ENCODE results near the gene DBT. TPM values are rescaled to one million over a fixed set of nuclear protein-coding genes. Genes with fewer than 3 reads are reported as not detected.

Gene DBT
- total and polyA plus RNA-seq, 2 of the 8 experiments (the other 6 are each of a cell fraction or from before 2014, with no cell fraction given), result 3.3 to 24.6 TPM

DNA sequence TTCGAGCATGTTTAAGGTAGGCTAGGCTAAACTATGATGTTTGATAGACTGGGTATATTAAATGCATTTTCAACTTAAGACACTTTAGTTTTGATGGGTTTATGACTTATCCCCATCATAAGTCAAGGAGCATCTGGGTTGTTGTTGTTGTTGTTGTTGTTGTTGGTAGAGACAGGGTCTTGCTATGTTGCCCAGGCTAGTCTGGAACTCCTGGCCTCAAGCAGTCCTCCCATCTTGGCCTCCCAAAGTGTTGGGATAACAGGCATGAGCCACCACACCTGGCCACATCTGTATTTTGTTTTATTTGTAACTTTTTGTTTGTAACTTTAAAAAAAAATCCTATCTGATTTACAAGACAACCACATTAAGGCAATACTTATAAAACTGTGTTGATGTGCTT lies 17.5 kb downstream of the DBT start (continued):
- no peak for TF ChIP-seq CHD7 (IDR thresholded peaks at IDR 0.05; ENCODE audit: insufficient replicate concordance, low read length)
- TF ChIP-seq JUND (IDR thresholded peaks at IDR 0.05; ENCODE audit: low read length), result no peak
- TF ChIP-seq GTF2F1 (IDR thresholded peaks at IDR 0.05; ENCODE audit: borderline replicate concordance, low read depth, low read length), result no peak
- TF ChIP-seq NANOG (IDR thresholded peaks at IDR 0.05; ENCODE audit: insufficient read depth, low read depth, low read length, poor library complexity, severe bottlenecking), result no peak
- no peak for TF ChIP-seq BCL11A (IDR thresholded peaks at IDR 0.05; ENCODE audit: low read depth in 2 of 2, low read length in 2 of 2)
- TF ChIP-seq ATF3 (IDR thresholded peaks at IDR 0.05; ENCODE audit: insufficient read depth, low read depth, low read length), result no peak
- TF ChIP-seq BACH1 (IDR thresholded peaks at IDR 0.05; ENCODE audit: low read length), result no peak
- no peak for TF ChIP-seq CHD2 (IDR thresholded peaks at IDR 0.05; ENCODE audit: low read length)
- no peak for TF ChIP-seq SP1 (IDR thresholded peaks at IDR 0.05; ENCODE audit: low read depth, low read length)
- no peak for TF ChIP-seq POU5F1 (IDR thresholded peaks at IDR 0.05; ENCODE audit: low read depth, low read length)
- no peak for TF ChIP-seq USF2 (IDR thresholded peaks at IDR 0.05; ENCODE audit: low read length)

All from H1 (cell line).